ENCODE measurements around the gene SGIP1.
A peak's percentile ranks its signal among the peaks of the same experiment; 100 is the strongest.
"Not testable (repeated sequence)": the region's sequence is repeated elsewhere in the genome, so short reads cannot be mapped to it uniquely, and the experiment has no call there.

The SGIP1 gene

GRCh38 chr1:66778266-66778665 lies 244.3 kb downstream of the SGIP1 start:
- peak; percentile 77 for DNase-seq

- no peak for DNase-seq
Observed at GRCh38 chr1:66778969-66779368, 245.0 kb downstream of the SGIP1 start.

GRCh38 chr1:66779475-66780078 lies 245.6 kb downstream of the SGIP1 start:
- no peak for DNase-seq

GRCh38 chr1:66785800-66786199 lies 251.8 kb downstream of the SGIP1 start:
- not testable (repeated sequence) for DNase-seq

- no peak for DNase-seq
Observed at GRCh38 chr1:66787641-66788040, 253.7 kb downstream of the SGIP1 start.

GRCh38 chr1:66788231-66788939 lies 254.4 kb downstream of the SGIP1 start:
- DNase-seq, result no peak

GRCh38 chr1:66791621-66792610 lies 258.0 kb downstream of the SGIP1 start:
- DNase-seq, result no peak

- not testable (repeated sequence) for DNase-seq
Observed at GRCh38 chr1:66795839-66796238, 261.9 kb downstream of the SGIP1 start.

Data from NCI-H2081 treated with DMSO at 0.1 percent for 48 hours (cell line).